Amniotic epithelial cell (primary cell): Measurements from ENCODE around the gene JTB.
"Not testable (repeated sequence)": the region's sequence is repeated elsewhere in the genome, so short reads cannot be mapped to it uniquely, and the experiment has no call there.

Experiments
- DNase-seq: peaks from one replicate; pipeline ENCODE4 v3.0.0-alpha.2; 2010; ENCODE audit warnings: low read depth

JTB gene

GRCh38 chr1:153977250-153978240 is at the start of gene JTB:
Gene JTB (minus strand): TSS chr1:153977674. CDS start chr1:153977252, 422 bp downstream.
- DNase-seq: peak; percentile 74

- DNase-seq: no peak
Measured at GRCh38 chr1:154019940-154020339, 42.5 kb upstream of the JTB start.

- no peak for DNase-seq
Measured at GRCh38 chr1:154019269-154019668, 41.8 kb upstream of the JTB start.

- peak; percentile 64 for DNase-seq
Measured at GRCh38 chr1:154014154-154014907, 36.9 kb upstream of the JTB start.

- DNase-seq: not testable (repeated sequence)
Measured at GRCh38 chr1:154012543-154012942, 35.1 kb upstream of the JTB start.

- DNase-seq: no peak
Measured at GRCh38 chr1:154012129-154012528, 34.7 kb upstream of the JTB start.

- peak; percentile 15 for DNase-seq
Measured at GRCh38 chr1:154006136-154006535, 28.7 kb upstream of the JTB start.

- DNase-seq: no peak
Measured at GRCh38 chr1:154000420-154000819, 22.9 kb upstream of the JTB start.

GRCh38 chr1:153996882-153997281 is 19.4 kb upstream of the JTB start:
- not testable (repeated sequence) for DNase-seq

- DNase-seq: no peak
Measured at GRCh38 chr1:153995640-153996039, 18.2 kb upstream of the JTB start.

GRCh38 chr1:153995202-153995601 is 17.7 kb upstream of the JTB start:
- DNase-seq: no peak

GRCh38 chr1:153991806-153992205 is 14.3 kb upstream of the JTB start:
- DNase-seq: no peak

GRCh38 chr1:153991151-153991630 is 13.7 kb upstream of the JTB start:
- DNase-seq: peak; percentile 49

GRCh38 chr1:153990468-153991150 is 13.1 kb upstream of the JTB start, which contains the start of gene RPS27:
Gene RPS27 (plus strand): TSS chr1:153990762. CDS start chr1:153990797, 35 bp downstream.
- peak; percentile 97 for DNase-seq

- DNase-seq: no peak
Measured at GRCh38 chr1:153987621-153988020, 10.1 kb upstream of the JTB start.

GRCh38 chr1:153985941-153986761 is 8.7 kb upstream of the JTB start, which contains the start of gene RAB13:
Gene RAB13 (minus strand): TSS chr1:153986339. CDS start chr1:153986236, 103 bp downstream.
- peak; percentile 83 for DNase-seq

GRCh38 chr1:153985341-153985912 is 8.0 kb upstream of the JTB start:
- peak; percentile 85 for DNase-seq

GRCh38 chr1:153984123-153984894 is 6.8 kb upstream of the JTB start:
- DNase-seq: no peak

- not testable (repeated sequence) for DNase-seq
Measured at GRCh38 chr1:153981735-153982134, 4.3 kb upstream of the JTB start.

GRCh38 chr1:153979091-153979490 is 1.6 kb upstream of the JTB start:
- not testable (repeated sequence) for DNase-seq
